ENCODE measurements around the gene SNAI1.
A peak's percentile ranks its signal among the peaks of the same experiment; 100 is the strongest.

SNAI1 gene

GRCh38 chr20:49964964-49965780 lies 17.6 kb upstream of the SNAI1 start:
- H3K4me3 ChIP-seq (ENCODE audit: control insufficient read depth, low read depth, low read length) = no peak overlapping the region
- DNase-seq (ENCODE audit: low read depth) = no peak
- peak; percentile 80 for TF ChIP-seq CTCF (conservative IDR thresholded peaks at IDR 0.05; ENCODE audit: control insufficient read depth, insufficient read depth, low read depth, low read length)

DNA sequence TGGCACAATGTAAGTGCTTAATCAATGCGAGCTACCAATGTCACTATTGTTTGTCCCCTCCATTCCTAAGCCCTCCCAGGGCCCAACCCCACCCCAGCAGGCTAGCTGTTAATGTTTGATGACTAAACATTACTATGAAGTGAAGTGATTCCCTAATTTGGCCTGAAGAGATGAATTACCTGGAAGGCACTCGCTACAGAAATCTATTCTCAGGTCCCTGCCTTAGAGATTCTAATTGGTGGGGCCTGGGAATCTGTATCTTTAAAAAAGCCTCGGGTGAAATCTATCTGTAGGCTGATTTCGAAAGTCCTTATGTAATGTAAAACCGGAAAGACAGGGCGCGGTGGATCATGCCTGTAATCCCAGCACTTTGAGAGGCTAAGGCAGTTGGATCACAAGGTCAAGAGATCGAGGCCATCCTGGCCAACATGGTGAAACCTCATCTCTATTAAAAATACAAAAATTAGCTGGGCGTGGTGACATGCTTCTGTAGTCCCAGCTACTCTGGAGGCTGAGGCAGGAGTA lies 16.9 kb upstream of the SNAI1 start:
- no peak for DNase-seq (ENCODE audit: low read depth)
- TF ChIP-seq CTCF (conservative IDR thresholded peaks at IDR 0.05; ENCODE audit: control insufficient read depth, insufficient read depth, low read depth, low read length) = no peak
- H3K4me3 ChIP-seq (ENCODE audit: control insufficient read depth, low read depth, low read length) = no peak overlapping the region

DNA sequence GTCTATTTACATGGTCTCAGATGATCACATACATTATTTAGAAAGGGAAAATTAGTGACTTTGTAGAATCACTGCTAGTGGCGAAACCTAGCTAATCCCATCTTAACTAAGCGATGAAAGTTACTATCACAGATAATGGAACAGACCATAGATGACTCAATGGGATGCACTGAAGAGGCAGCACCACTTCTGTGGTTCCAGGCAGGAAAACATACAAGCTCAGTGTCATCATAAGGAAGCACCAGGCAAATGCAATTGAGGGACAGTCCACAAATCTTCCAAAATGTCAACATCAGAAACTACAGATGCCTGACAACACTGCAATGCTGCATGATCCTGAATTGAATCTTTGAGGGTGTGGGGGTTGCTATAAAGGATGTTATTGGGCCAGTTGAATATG lies 15.9 kb upstream of the SNAI1 start:
- no peak for TF ChIP-seq CTCF (conservative IDR thresholded peaks at IDR 0.05; ENCODE audit: control insufficient read depth, insufficient read depth, low read depth, low read length)
- no peak for DNase-seq (ENCODE audit: low read depth)
- no peak overlapping the region for H3K4me3 ChIP-seq (ENCODE audit: control insufficient read depth, low read depth, low read length)

DNA sequence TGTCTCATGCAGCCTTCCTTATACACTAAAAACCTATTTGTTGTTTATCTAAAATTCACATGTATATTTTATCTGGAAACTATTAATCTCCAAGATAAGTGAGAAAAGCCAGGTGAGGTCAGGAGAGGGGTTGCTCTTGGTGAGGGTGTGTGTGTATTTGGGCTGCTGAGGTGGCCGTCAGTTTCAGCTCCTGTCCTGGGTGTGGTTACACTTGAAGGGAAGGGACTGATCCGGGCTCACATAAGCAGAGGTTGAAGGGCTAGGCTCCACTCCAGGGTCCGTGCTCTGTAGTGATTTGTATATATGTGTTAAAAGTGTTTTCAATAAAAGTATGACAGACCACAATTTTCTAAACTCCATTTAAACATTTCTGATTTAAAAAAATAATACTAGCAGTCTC lies 13.5 kb upstream of the SNAI1 start:
- TF ChIP-seq CTCF (conservative IDR thresholded peaks at IDR 0.05; ENCODE audit: control insufficient read depth, insufficient read depth, low read depth, low read length) = no peak
- no peak overlapping the region for H3K4me3 ChIP-seq (ENCODE audit: control insufficient read depth, low read depth, low read length)
- DNase-seq (ENCODE audit: low read depth) = no peak

DNA sequence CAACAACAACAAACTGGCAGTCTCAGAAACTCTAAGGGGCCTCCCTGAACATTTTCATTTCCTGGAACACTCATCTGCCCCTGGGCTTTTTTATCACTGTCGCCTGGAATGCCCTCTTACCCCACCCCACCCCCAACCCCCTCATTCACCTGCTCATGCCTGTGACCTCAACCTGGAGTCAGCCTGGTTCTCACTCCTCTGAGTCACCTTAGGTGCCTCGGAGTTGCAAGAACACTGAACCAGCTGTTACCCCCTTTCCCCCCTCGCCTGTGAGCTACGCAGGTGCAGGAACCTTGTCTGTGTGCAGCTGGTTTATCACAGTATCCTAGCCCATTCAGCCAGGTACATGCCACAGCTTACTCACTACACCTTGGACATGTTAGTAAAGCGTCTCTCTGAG lies 12.8 kb upstream of the SNAI1 start:
- DNase-seq (ENCODE audit: low read depth) = no peak
- no peak for TF ChIP-seq CTCF (conservative IDR thresholded peaks at IDR 0.05; ENCODE audit: control insufficient read depth, insufficient read depth, low read depth, low read length)
- H3K4me3 ChIP-seq (ENCODE audit: control insufficient read depth, low read depth, low read length) = no peak overlapping the region

DNA sequence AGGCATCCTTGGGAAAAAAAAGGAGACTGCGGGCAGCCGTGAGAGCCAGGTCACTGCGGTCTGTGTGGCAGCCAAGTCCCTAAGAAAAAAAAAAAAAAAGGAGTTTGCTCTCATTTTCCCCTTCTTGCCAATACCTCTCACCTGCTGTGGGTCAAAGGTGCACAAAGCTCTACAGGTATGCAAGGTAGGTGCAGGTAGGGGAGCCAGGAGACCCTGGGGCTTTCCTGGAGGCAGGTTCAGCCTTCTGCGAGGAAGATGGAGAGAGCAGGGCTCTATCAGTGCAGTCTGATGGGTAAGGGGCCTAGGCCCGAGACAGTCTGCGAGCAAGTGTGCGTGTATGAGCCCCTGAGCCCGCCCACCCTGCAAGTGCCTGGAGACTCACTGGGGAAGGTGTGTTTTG lies 12.3 kb upstream of the SNAI1 start:
- no peak for DNase-seq (ENCODE audit: low read depth)
- no peak for TF ChIP-seq CTCF (conservative IDR thresholded peaks at IDR 0.05; ENCODE audit: control insufficient read depth, insufficient read depth, low read depth, low read length)
- no peak overlapping the region for H3K4me3 ChIP-seq (ENCODE audit: control insufficient read depth, low read depth, low read length)
